OCI-LY7 (cell line): Measurements from ENCODE around the gene MMP27. TPM values are rescaled to one million over a fixed set of nuclear protein-coding genes. Genes with fewer than 3 reads are reported as not detected.
"Not testable (repeated sequence)": the region's sequence is repeated elsewhere in the genome, so short reads cannot be mapped to it uniquely, and the experiment has no call there.

Source experiments
- BruUV-seq: library from RNA; stranded (reverse); fragments of 400-500 nt; replicated peaks from 2 replicates; lab custom pipeline; 2021; lab: Mats Ljungman, UMichigan
- CTCF ChIA-PET: fragments of 300-600 bp; sonication (Branson Sonifier 250); formaldehyde crosslinking; loops from one replicate; lab custom pipeline; 2022; ENCODE audit warnings: antibody characterized with exemption; ENCODE audit not compliant: unreplicated experiment; lab: Charles Lee
- POLR2A ChIA-PET: fragments of 300-600 bp; sonication (Branson Sonifier 250); formaldehyde crosslinking; loops from one replicate; lab custom pipeline; 2022; ENCODE audit warnings: antibody characterized with exemption; lab: Charles Lee
- DNase-seq: peaks from one replicate; pipeline ENCODE4 v3.0.0-alpha.2; 2015; ENCODE audit warnings: low spot score
- H2AFZ ChIP-seq: fragments of 200-600 bp; sonication (generic), shearing (Covaris generic); 2 replicates; pipeline ENCODE4 v1.6.1; 2014; ENCODE audit warnings: mild to moderate bottlenecking, antibody characterized with exemption, low read length, moderate library complexity
- H3K27ac ChIP-seq: fragments of 200-600 bp; sonication (generic); 2 replicates; pipeline ENCODE4 v1.5.1; 2014; ENCODE audit warnings: mixed run types, low read depth, mild to moderate bottlenecking, moderate library complexity, low read length, inconsistent platforms; ENCODE audit not compliant: poor library complexity, severe bottlenecking
- H3K36me3 ChIP-seq: fragments of 200-600 bp; sonication (generic); 2 replicates; pipeline ENCODE4 v1.6.1; 2014; ENCODE audit warnings: mild to moderate bottlenecking, antibody characterized with exemption, low read length, moderate library complexity, mixed read lengths; ENCODE audit not compliant: insufficient read depth
- H3K4me1 ChIP-seq: fragments of 200-600 bp; sonication (generic); 2 replicates; pipeline ENCODE4 v1.5.1; 2014; ENCODE audit warnings: mild to moderate bottlenecking, low read length; ENCODE audit not compliant: insufficient read depth, poor library complexity, severe bottlenecking
- H3K4me2 ChIP-seq: fragments of 200-600 bp; sonication (generic); 2 replicates; pipeline ENCODE4 v1.6.1; 2014; ENCODE audit warnings: mild to moderate bottlenecking, low read length
- H3K4me3 ChIP-seq: fragments of 200-600 bp; sonication (generic); 2 replicates; pipeline ENCODE4 v1.5.1; 2014; ENCODE audit warnings: mild to moderate bottlenecking, low read depth, low read length; ENCODE audit not compliant: poor library complexity, severe bottlenecking
- H3K79me2 ChIP-seq: fragments of 200-600 bp; sonication (generic); 2 replicates; pipeline ENCODE4 v1.6.1; 2016; ENCODE audit warnings: low read depth, mild to moderate bottlenecking, low read length, moderate library complexity, mixed read lengths; ENCODE audit not compliant: insufficient read depth
- H3K9me2 ChIP-seq: fragments of 200-600 bp; sonication (generic); 2 replicates; pipeline ENCODE4 v1.6.1; 2016; ENCODE audit warnings: mild to moderate bottlenecking, low read length, mixed read lengths; ENCODE audit not compliant: insufficient read depth
- H3K9me3 ChIP-seq: fragments of 200-600 bp; sonication (generic); 2 replicates; pipeline ENCODE4 v1.6.1; 2014; ENCODE audit warnings: mild to moderate bottlenecking, mixed run types, low read length, mixed read lengths
- H4K20me1 ChIP-seq: fragments of 200-600 bp; sonication (generic); 2 replicates; pipeline ENCODE4 v1.6.1; 2014; ENCODE audit warnings: mild to moderate bottlenecking, antibody characterized with exemption, low read length, moderate library complexity, mixed read lengths; ENCODE audit not compliant: insufficient read depth
- CTCF ChIP-seq: fragments of 200-600 bp; sonication (generic); conservative IDR thresholded peaks from 2 replicates; pipeline ENCODE4 v1.5.1; 2014; ENCODE audit warnings: mild to moderate bottlenecking, antibody characterized with exemption, low read length, moderate library complexity, mixed read lengths
- EZH2phosphoT487 ChIP-seq: fragments of 200-600 bp; sonication (generic); IDR thresholded peaks from 2 replicates; pipeline ENCODE4 v1.6.1; 2018; ENCODE audit warnings: low read depth, borderline replicate concordance, mild to moderate bottlenecking, mixed run types, antibody characterized with exemption, low read length, moderate library complexity, mixed read lengths
- intact Hi-C: fragments of 100-400 bp; cut with micrococcal nuclease; formaldehyde crosslinking; loops from one replicate; pipeline ENCODE4 v1.10.0; 2022; ENCODE audit not compliant: unreplicated experiment
- total RNA-seq, 2 experiments: library from RNA; depleted of rRNA in 1 of 2; stranded (reverse); fragments of >200 nt in 1 of 2; shearing (Covaris generic) in 1 of 2; gene quantifications; 2 replicates each; pipeline ENCODE4 v1.2.3, GENCODE V29; 2014 to 2022

Gene MMP27
- total RNA-seq, 2 experiments from 2014 or later, result not detected

GRCh38 chr11:102749101-102749722, 43.6 kb upstream of the MMP27 start:
- TF ChIP-seq CTCF (no peak), EZH2phosphoT487 (no peak)
- Histone ChIP-seq H3K4me3 (no peak overlapping the region), H3K79me2 (no peaks in the 10 kb centered on the region), H3K9me3 (no peaks in the 10 kb centered on the region), H4K20me1 (no peaks in the 10 kb centered on the region), H3K27ac (no peak overlapping the region), H2AFZ (no peak overlapping the region), H3K9me2 (no peaks in the 10 kb centered on the region), H3K4me2 (no peak overlapping the region), H3K36me3 (no peaks in the 10 kb centered on the region), H3K4me1 (no peaks in the 10 kb centered on the region)
- POLR2A ChIA-PET, result interaction anchor here (0.6 kb wide), 1 partner anchor 1749 kb away, joined by 3 read pairs; no protein-coding TSS in a partner anchor
- DNase-seq, result no peak
- intact Hi-C loops, result no loop called here
- CTCF ChIA-PET, result no interaction called here
- no TSS peak for BruUV-seq

- BruUV-seq, H4K20me1 ChIP-seq, intact Hi-C loops, CTCF ChIA-PET, H3K4me2 ChIP-seq, H3K36me3 ChIP-seq, POLR2A ChIA-PET, H3K9me3 ChIP-seq, H2AFZ ChIP-seq, H3K27ac ChIP-seq, H3K79me2 ChIP-seq, H3K4me3 ChIP-seq, H3K9me2 ChIP-seq, H3K4me1 ChIP-seq, DNase-seq: not testable (repeated sequence)
Measured at GRCh38 chr11:102746746-102747578, 41.4 kb upstream of the MMP27 start.

- intact Hi-C loops, result no loop called here
- Histone ChIP-seq H3K36me3 (no peaks in the 10 kb centered on the region), H4K20me1 (no peaks in the 10 kb centered on the region), H3K9me2 (no peaks in the 10 kb centered on the region), H3K79me2 (no peaks in the 10 kb centered on the region), H3K4me3 (no peak overlapping the region), H3K27ac (no peak overlapping the region), H3K4me1 (no peaks in the 10 kb centered on the region), H3K9me3 (no peaks in the 10 kb centered on the region), H3K4me2 (no peak overlapping the region), H2AFZ (no peak overlapping the region)
- TF ChIP-seq CTCF (no peak), EZH2phosphoT487 (no peak)
- DNase-seq, result no peak
- ChIA-PET CTCF (no interaction called here), POLR2A (no interaction called here)
- BruUV-seq, result no TSS peak
Measured at GRCh38 chr11:102734650-102735049, 29.1 kb upstream of the MMP27 start.
